GM12878 (cell line): Measurements from ENCODE around the gene GPR171. TPM values are rescaled to one million over a fixed set of nuclear protein-coding genes. Genes with fewer than 3 reads are reported as not detected.

Experiments
- ATAC-seq: fragments of 200-7000 bp; cut with Tn5 transposase; 3 replicates; pipeline ENCODE4 v1.9.1; 2020; ENCODE audit warnings: mild to moderate bottlenecking, moderate library complexity
- BruUV-seq: library from RNA; stranded (reverse); fragments of 400-500 nt; replicated peaks from 2 replicates; lab custom pipeline; 2021; lab: Mats Ljungman, UMichigan
- CTCF ChIA-PET: fragments of 300-600 bp; sonication (Branson Sonifier 250); formaldehyde crosslinking; extraction: SDS; loops from one replicate; lab custom pipeline; 2021; ENCODE audit warnings: inconsistent platforms; lab: Yijun Ruan, JAX
- POLR2A ChIA-PET: fragments of 350-600 bp; formaldehyde crosslinking; extraction: SDS; loops from one replicate; lab custom pipeline; 2021; ENCODE audit warnings: inconsistent platforms; lab: Charles Lee
- RAD21 ChIA-PET: fragments of 300-600 bp; sonication (Branson Sonifier 250); formaldehyde crosslinking; loops from one replicate; lab custom pipeline; 2023; ENCODE audit warnings: antibody characterized with exemption; ENCODE audit not compliant: unreplicated experiment; lab: Charles Lee
- SMC1A ChIA-PET: fragments of 300-600 bp; sonication (Branson Sonifier 250); formaldehyde crosslinking; loops from one replicate; lab custom pipeline; 2023; ENCODE audit not compliant: unreplicated experiment, uncharacterized antibody; lab: Charles Lee
- DNase-seq: peaks from one replicate; pipeline ENCODE4 v3.0.0-alpha.2; 2011; ENCODE audit warnings: low read depth, low spot score
- FAIRE-seq: peaks from 3 replicates; lab custom pipeline; 2011; peaks lifted over from hg19 to GRCh38; lab: Jason Lieb, UNC
- H2AFZ ChIP-seq: 2 replicates; pipeline ENCODE4 v1.6.0; 2011; ENCODE audit warnings: low read depth, low read length, control low read depth; ENCODE audit not compliant: control insufficient read depth
- H3K27ac ChIP-seq: 2 replicates; pipeline ENCODE4 v1.5.1; 2011; ENCODE audit warnings: control low read depth; ENCODE audit not compliant: control insufficient read depth, insufficient read depth
- H3K27me3 ChIP-seq, 2 experiments: replicated peaks in 1 of 2; 2 replicates each; pipeline versions ENCODE4 v1.6.0 to v1.6.1; 2011; ENCODE audit warnings: low read length in 1 of 2; ENCODE audit not compliant: control insufficient read depth in 2 of 2, insufficient read depth in 2 of 2
- H3K36me3 ChIP-seq, 2 experiments: 2 replicates each; pipeline ENCODE4 v1.5.1; 2011; ENCODE audit warnings: low read length in 1 of 2; ENCODE audit not compliant: control insufficient read depth in 2 of 2, insufficient read depth in 2 of 2
- H3K4me1 ChIP-seq: 2 replicates; pipeline ENCODE4 v1.6.1; 2011; ENCODE audit warnings: mild to moderate bottlenecking, low read length, moderate library complexity, mixed read lengths; ENCODE audit not compliant: control insufficient read depth, insufficient read depth
- H3K4me2 ChIP-seq: 2 replicates; pipeline ENCODE4 v1.6.0; 2011; ENCODE audit warnings: control low read depth; ENCODE audit not compliant: control insufficient read depth, insufficient read depth
- H3K4me3 ChIP-seq: fragments of 200-600 bp; sonication (generic); 2 replicates; pipeline ENCODE4 v1.5.1; 2016
- H3K79me2 ChIP-seq: 2 replicates; pipeline ENCODE4 v1.6.0; 2011; ENCODE audit warnings: low read length; ENCODE audit not compliant: control insufficient read depth, insufficient read depth
- H3K9ac ChIP-seq: 2 replicates; pipeline ENCODE4 v1.8.0; 2011; ENCODE audit warnings: low read length, control low read depth, mixed read lengths; ENCODE audit not compliant: control insufficient read depth, insufficient read depth
- H3K9me3 ChIP-seq: replicated peaks from 3 replicates; pipeline ENCODE4 v1.5.1; 2011; ENCODE audit warnings: mild to moderate bottlenecking, low read length; ENCODE audit not compliant: control insufficient read depth, insufficient read depth
- H4K20me1 ChIP-seq: 2 replicates; pipeline ENCODE4 v1.6.0; 2011; ENCODE audit not compliant: control insufficient read depth, insufficient read depth
- IKZF1 ChIP-seq: fragments of 450-650 bp; conservative IDR thresholded peaks from 2 replicates; pipeline ENCODE4 v1.6.1; 2017; ENCODE audit warnings: antibody characterized with exemption, mild to moderate bottlenecking
- KAT2A ChIP-seq: conservative IDR thresholded peaks from 2 replicates; pipeline ENCODE4 v1.6.1; 2011; ENCODE audit warnings: low read depth, low read length; ENCODE audit not compliant: control insufficient read depth
- MYC ChIP-seq: IDR thresholded peaks from 2 replicates; pipeline ENCODE4 v1.6.1; 2011; ENCODE audit warnings: mild to moderate bottlenecking, low read length, moderate library complexity, inconsistent platforms; ENCODE audit not compliant: insufficient read depth, insufficient replicate concordance, insufficient read length, severe bottlenecking
- RAD21 ChIP-seq: IDR thresholded peaks from 2 replicates; pipeline ENCODE4 v1.6.1; 2011; ENCODE audit warnings: mild to moderate bottlenecking, low read depth, low read length, moderate library complexity; ENCODE audit not compliant: insufficient read depth
- WGBS: methylation state at CpG from one replicate; pipeline ENCODE4 v1.1.6; 2016; ENCODE audit warnings: low lambda C conversion rate; ENCODE audit not compliant: insufficient replicate concordance, insufficient coverage; ENCODE audit errors: missing lambda C conversion rate; 5-methylcytosine and 5-hydroxymethylcytosine counted together
- in situ Hi-C: fragments of 300-500 bp; cut with MboI; formaldehyde crosslinking; loops from 9 replicates; pipeline ENCODE4 v1.14.3; 2018; ENCODE audit warnings: mixed read lengths
- intact Hi-C: fragments of 100-400 bp; cut with micrococcal nuclease; formaldehyde crosslinking; loops from one replicate; pipeline ENCODE4 v1.14.2; 2022; ENCODE audit not compliant: unreplicated experiment
- polyA plus RNA-seq, 11 experiments: library from polyadenylated mRNA; depleted of rRNA in 4 of 11; unstranded in 6 of 11; stranded (reverse) in 5 of 11; fragments of >200 nt; fragmentation: Nextera tagmentation in 4 of 11; fragmentation: Illumina TruSeq in 1 of 11; extraction: Ambion mirVana in 4 of 11; extraction: Trizol in 1 of 11; gene quantifications; 1 replicate in 1 of 11; 2 replicates in 10 of 11; pipeline versions ENCODE4 v1.2.1 to v1.2.3, GENCODE V29; 2011 to 2016; ENCODE audit warnings: inconsistent platforms in 2 of 11, missing spikeins in 2 of 11, low read depth in 1 of 11
- total RNA-seq, 4 experiments: library from RNA; depleted of rRNA in 3 of 4; stranded (reverse); fragments of >200 nt in 3 of 4; fragmentation: Illumina TruSeq in 1 of 4; extraction: Trizol in 1 of 4; gene quantifications; 2 replicates each; pipeline versions ENCODE4 v1.2.1 to v1.2.3, GENCODE V29; 2013 to 2021
- TF ChIP-seq, protein P1 (sequence below): fragments of 450-650 bp; IDR thresholded peaks from 2 replicates; pipeline ENCODE4 v1.6.1; 2017; ENCODE audit warnings: antibody characterized with exemption, mild to moderate bottlenecking, moderate library complexity
- TF ChIP-seq, protein P2 (sequence below): fragments of 450-650 bp; IDR thresholded peaks from 2 replicates; pipeline ENCODE4 v1.6.1; 2018; ENCODE audit warnings: borderline replicate concordance, mild to moderate bottlenecking; ENCODE audit not compliant: partially characterized antibody
- TF ChIP-seq, protein P3 (sequence below): IDR thresholded peaks from 2 replicates; pipeline ENCODE4 v1.6.1; 2012; ENCODE audit warnings: improper control_type of control experiment, low read depth, low read length; ENCODE audit not compliant: insufficient replicate concordance

Gene GPR171
- total and polyA plus RNA-seq, 10 of the 15 experiments (the other 5 are each of a cell fraction or from before 2014, with no cell fraction given) = 0.05 to 0.07 TPM; not detected in 8

GRCh38 chr3:151192545-151192944 lies 10.5 kb downstream of the GPR171 start (continued):
- TF ChIP-seq, protein P1, sequence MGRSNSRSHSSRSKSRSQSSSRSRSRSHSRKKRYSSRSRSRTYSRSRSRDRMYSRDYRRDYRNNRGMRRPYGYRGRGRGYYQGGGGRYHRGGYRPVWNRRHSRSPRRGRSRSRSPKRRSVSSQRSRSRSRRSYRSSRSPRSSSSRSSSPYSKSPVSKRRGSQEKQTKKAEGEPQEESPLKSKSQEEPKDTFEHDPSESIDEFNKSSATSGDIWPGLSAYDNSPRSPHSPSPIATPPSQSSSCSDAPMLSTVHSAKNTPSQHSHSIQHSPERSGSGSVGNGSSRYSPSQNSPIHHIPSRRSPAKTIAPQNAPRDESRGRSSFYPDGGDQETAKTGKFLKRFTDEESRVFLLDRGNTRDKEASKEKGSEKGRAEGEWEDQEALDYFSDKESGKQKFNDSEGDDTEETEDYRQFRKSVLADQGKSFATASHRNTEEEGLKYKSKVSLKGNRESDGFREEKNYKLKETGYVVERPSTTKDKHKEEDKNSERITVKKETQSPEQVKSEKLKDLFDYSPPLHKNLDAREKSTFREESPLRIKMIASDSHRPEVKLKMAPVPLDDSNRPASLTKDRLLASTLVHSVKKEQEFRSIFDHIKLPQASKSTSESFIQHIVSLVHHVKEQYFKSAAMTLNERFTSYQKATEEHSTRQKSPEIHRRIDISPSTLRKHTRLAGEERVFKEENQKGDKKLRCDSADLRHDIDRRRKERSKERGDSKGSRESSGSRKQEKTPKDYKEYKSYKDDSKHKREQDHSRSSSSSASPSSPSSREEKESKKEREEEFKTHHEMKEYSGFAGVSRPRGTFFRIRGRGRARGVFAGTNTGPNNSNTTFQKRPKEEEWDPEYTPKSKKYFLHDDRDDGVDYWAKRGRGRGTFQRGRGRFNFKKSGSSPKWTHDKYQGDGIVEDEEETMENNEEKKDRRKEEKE = no peak
- TF ChIP-seq IKZF1 (no peak), RAD21 (no peak), MYC (no peak), KAT2A (no peak)
- TF ChIP-seq, protein P2, sequence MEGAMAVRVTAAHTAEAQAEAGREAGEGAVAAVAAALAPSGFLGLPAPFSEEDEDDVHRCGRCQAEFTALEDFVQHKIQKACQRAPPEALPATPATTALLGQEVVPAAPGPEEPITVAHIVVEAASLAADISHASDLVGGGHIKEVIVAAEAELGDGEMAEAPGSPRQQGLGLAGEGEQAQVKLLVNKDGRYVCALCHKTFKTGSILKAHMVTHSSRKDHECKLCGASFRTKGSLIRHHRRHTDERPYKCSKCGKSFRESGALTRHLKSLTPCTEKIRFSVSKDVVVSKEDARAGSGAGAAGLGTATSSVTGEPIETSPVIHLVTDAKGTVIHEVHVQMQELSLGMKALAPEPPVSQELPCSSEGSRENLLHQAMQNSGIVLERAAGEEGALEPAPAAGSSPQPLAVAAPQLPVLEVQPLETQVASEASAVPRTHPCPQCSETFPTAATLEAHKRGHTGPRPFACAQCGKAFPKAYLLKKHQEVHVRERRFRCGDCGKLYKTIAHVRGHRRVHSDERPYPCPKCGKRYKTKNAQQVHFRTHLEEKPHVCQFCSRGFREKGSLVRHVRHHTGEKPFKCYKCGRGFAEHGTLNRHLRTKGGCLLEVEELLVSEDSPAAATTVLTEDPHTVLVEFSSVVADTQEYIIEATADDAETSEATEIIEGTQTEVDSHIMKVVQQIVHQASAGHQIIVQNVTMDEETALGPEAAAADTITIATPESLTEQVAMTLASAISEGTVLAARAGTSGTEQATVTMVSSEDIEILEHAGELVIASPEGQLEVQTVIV = no peak

DNA sequence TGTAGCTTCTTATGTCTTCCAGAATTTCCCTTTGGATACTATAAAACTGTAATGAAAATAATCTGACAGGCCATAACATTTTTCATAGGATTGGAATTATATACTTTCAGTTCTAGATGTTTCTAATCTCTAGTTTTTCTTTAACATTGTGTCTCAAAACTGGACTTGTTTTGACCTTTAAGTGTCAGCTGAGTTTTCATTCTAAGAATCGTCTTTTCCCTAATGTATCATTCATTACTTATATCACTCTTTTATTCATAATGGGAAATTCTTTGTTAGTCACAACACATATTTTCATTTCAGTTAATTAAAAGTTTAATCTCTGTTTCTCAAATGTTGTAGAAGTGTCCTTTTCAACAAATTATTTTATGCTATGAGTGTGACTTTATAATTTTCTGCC lies 11.9 kb downstream of the GPR171 start:
- intact Hi-C loops = no loop called here
- H3K27me3 ChIP-seq = no peaks in the 10 kb centered on the region
- H3K4me3 ChIP-seq = no peak overlapping the region
- CTCF ChIA-PET = interaction anchor here (1.6 kb wide), 1 partner anchor 10 kb away, joined by 3 read pairs; no protein-coding TSS in a partner anchor
- no peak overlapping the region for H3K9ac ChIP-seq
- H3K79me2 ChIP-seq = no peaks in the 10 kb centered on the region
- H3K36me3 ChIP-seq = no peaks in the 10 kb centered on the region
- H3K9me3 ChIP-seq = no peaks in the 10 kb centered on the region
- no peak overlapping the region for H2AFZ ChIP-seq
- no peaks in the 10 kb centered on the region for H3K4me1 ChIP-seq
- RAD21 ChIA-PET = no interaction called here
- in situ Hi-C loops = no loop called here
- BruUV-seq = no TSS peak
- FAIRE-seq (no peak), ATAC-seq (no peak), DNase-seq (no peak)
- H3K4me2 ChIP-seq = no peak overlapping the region
- SMC1A ChIA-PET = no interaction called here
- no peaks in the 10 kb centered on the region for H4K20me1 ChIP-seq
- POLR2A ChIA-PET = interaction anchor here (0.7 kb wide), 1 partner anchor 1191 kb away, joined by 3 read pairs; no protein-coding TSS in a partner anchor
- H3K27ac ChIP-seq = no peak overlapping the region
- 0% methylated on average over 1 of the region's 1 CpG for WGBS
- TF ChIP-seq, protein P3, sequence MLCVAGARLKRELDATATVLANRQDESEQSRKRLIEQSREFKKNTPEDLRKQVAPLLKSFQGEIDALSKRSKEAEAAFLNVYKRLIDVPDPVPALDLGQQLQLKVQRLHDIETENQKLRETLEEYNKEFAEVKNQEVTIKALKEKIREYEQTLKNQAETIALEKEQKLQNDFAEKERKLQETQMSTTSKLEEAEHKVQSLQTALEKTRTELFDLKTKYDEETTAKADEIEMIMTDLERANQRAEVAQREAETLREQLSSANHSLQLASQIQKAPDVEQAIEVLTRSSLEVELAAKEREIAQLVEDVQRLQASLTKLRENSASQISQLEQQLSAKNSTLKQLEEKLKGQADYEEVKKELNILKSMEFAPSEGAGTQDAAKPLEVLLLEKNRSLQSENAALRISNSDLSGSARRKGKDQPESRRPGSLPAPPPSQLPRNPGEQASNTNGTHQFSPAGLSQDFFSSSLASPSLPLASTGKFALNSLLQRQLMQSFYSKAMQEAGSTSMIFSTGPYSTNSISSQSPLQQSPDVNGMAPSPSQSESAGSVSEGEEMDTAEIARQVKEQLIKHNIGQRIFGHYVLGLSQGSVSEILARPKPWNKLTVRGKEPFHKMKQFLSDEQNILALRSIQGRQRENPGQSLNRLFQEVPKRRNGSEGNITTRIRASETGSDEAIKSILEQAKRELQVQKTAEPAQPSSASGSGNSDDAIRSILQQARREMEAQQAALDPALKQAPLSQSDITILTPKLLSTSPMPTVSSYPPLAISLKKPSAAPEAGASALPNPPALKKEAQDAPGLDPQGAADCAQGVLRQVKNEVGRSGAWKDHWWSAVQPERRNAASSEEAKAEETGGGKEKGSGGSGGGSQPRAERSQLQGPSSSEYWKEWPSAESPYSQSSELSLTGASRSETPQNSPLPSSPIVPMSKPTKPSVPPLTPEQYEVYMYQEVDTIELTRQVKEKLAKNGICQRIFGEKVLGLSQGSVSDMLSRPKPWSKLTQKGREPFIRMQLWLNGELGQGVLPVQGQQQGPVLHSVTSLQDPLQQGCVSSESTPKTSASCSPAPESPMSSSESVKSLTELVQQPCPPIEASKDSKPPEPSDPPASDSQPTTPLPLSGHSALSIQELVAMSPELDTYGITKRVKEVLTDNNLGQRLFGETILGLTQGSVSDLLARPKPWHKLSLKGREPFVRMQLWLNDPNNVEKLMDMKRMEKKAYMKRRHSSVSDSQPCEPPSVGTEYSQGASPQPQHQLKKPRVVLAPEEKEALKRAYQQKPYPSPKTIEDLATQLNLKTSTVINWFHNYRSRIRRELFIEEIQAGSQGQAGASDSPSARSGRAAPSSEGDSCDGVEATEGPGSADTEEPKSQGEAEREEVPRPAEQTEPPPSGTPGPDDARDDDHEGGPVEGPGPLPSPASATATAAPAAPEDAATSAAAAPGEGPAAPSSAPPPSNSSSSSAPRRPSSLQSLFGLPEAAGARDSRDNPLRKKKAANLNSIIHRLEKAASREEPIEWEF = no peak
